ENCODE data around the gene PARN.
A peak's percentile ranks its signal among the peaks of the same experiment; 100 is the strongest.
"Not testable (repeated sequence)": the region's sequence is repeated elsewhere in the genome, so short reads cannot be mapped to it uniquely, and the experiment has no call there.

PARN gene, protein sequence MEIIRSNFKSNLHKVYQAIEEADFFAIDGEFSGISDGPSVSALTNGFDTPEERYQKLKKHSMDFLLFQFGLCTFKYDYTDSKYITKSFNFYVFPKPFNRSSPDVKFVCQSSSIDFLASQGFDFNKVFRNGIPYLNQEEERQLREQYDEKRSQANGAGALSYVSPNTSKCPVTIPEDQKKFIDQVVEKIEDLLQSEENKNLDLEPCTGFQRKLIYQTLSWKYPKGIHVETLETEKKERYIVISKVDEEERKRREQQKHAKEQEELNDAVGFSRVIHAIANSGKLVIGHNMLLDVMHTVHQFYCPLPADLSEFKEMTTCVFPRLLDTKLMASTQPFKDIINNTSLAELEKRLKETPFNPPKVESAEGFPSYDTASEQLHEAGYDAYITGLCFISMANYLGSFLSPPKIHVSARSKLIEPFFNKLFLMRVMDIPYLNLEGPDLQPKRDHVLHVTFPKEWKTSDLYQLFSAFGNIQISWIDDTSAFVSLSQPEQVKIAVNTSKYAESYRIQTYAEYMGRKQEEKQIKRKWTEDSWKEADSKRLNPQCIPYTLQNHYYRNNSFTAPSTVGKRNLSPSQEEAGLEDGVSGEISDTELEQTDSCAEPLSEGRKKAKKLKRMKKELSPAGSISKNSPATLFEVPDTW

DNA sequence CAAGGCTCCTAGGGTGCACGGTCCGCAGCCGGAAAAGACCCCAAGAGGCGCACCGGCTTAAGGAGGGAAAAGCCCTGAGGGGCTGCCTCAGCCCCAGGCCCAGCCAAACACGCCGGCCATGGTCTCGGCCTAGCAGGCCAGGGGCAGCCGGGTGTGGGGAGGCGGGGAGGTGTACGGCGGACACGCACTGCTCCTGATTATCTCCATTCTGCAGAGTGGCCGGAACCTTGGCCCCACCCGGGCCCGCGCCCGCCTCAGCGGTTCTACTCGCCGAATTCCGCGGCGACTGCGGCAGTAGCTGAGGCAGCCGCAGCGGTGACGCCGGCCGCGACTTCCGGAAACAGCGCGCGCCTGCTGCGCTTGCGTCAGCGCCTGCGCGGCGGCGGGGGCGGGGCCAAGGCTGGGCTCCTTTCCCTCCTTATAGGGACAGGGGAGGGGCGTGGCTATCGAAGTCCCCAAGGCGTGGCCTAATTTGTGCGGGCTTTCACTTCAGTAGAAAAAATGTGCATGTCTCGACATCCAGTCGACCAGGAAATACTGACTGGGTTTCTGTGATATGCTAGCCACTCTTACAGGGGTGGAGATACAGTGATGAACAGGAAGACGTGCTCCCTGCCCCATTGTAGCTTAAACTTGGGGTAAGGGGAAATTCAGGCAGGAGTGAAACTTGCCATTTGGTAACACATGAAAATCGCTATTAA is at the start of gene PARN:
PARN (minus strand) TSS at position 342 of the 701 bp plus-strand sequence; CDS start at position 207, 135 bp downstream.
- DNase-seq = peak; percentile 97

DNA sequence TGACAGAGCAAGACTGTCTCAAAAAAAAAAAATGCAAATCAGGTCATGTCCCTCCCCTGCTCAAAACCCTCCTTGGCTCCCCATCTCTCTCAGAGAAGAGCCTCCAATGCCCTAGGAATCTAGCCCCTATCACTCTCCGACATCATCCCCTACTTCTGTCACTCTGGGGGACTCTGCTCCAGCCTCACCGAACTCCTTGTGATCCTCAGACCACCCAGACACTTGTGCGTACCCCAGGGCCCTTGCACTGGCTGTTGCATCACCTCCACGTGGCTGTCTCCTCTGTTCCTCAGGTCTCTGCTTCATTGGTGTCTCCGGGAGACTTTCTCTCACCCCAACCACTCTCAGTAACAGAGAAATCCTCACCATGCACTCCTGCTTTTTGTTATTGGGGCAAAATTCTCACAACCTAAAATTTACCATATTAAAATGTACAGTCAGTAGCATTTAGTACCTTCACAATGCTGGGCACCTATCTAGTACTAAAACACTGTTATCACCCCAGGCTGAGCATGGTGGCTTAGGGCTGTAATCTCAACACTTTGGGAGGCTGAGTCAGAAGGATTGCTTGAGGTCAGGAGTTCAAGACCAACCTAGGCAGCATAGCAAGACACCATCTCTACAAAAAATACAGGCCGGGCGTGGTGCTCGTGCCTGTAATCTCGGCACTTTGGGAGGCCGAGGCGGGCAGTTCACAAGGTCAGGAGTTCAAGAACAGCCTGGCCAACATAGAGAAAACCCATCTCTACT is 48.9 kb upstream of the PARN start:
- DNase-seq = no peak

DNA sequence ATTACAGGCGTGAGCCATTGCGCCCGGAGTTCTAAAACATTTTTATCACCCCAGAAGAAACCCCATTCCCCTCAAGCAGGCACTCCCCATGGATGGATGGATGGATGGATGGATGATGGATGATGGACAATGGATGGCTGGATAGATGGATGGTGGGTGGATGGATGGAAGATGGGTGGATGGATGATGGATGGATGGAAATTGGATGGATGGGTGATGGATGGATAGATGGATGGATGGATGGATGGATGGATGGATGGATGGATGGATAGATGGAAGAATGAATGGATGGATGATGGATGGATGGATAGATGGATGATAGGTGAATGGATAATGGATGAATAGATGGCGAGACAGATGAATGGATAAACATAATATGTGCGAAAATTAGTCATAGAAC is 47.6 kb upstream of the PARN start:
- no peak for DNase-seq

DNA sequence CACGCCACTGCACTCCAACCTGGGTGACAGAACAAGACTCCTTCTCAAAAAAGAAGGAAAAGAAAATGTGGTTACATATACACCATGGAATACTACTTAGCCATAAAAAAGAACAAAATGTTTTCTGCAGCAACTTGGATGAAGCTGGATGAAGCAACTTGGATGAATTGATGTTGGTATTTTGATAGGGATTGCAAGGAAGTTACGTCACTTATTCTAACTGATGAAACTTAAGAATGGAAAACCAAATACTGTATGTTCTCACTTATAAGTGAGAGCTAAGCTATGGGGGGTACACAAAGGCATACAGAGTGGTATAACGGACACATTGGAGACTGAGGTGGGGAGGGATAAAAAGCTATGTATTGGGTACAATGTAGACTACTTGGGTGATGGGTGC is 46.6 kb upstream of the PARN start:
- no peak for DNase-seq

DNA sequence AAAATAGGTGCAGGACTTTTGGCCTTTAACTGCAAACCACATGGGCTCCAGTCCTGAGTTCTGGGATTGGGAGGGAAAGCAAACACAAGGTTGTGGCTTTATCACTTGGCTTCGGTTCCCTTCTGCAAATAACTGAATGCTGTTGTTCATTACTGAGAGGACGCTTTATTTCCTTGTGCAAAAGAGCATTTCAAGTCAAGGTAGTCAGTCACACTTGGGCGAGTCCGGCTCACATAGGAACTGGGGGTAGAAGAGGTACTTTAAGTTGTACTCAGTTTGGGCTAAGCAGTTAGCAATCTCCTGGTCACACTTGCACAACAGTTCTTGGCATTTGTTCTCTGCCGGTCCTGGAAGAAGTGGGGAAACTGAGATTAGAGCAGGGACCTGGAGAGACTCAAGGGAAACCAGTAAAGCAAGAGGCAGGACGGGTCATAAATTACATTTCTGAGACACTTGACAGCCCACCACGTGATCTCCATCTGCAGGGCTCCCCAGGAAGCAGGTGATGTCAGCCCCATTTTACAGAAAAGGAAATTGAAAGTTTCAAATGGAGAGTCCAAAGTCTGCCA is 42.4 kb upstream of the PARN start:
- DNase-seq = no peak

DNA sequence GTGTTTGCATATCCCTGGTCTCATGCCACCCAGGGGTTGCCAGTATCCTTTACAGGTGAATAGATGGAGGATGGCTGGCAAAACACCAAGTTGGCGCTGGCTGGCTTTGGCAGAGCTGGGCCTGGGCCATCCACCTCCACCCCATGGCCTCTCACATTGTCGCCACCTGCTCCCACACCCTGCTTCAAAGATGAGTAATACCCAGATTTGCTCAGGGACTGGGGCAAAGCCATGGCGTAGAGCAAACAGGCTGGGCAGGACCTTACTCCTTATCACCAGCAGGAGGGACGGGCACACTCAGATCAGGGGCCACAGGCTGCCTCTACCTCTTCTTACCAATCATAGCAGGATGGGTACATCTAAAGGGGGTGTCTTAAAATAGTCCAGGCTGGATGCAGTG is 39.7 kb upstream of the PARN start:
- DNase-seq = no peak

DNA sequence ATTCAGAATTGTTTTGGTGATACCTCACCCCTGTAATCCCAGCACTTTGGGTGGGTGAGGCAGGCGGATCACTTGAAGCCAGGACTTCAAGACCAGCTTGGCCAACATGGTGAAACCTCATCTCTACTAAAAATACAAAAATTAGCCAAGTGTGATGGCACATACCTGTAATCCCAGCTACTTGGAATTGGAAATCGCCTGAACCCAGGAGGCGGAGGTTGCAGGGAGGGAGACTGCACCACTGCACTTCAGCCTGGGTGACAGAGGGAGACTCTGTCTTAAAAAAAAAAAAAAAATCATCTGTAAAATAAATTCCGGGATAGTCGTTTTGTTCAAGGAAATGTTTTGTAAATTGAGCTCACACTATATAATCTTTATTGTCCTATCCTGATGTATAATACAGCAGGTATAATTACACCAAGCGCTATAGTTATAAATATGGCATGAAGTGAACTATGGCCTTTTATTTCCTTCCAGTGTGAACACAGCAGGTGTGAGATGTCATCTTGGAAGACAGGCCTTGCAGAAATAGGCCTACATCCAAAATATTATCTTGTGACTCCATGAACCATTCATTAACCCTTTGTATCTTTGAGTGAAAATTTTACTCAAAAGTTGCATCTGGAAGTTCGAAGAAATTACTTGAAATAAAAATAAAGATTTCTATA is 38.6 kb upstream of the PARN start:
- DNase-seq = no peak

DNA sequence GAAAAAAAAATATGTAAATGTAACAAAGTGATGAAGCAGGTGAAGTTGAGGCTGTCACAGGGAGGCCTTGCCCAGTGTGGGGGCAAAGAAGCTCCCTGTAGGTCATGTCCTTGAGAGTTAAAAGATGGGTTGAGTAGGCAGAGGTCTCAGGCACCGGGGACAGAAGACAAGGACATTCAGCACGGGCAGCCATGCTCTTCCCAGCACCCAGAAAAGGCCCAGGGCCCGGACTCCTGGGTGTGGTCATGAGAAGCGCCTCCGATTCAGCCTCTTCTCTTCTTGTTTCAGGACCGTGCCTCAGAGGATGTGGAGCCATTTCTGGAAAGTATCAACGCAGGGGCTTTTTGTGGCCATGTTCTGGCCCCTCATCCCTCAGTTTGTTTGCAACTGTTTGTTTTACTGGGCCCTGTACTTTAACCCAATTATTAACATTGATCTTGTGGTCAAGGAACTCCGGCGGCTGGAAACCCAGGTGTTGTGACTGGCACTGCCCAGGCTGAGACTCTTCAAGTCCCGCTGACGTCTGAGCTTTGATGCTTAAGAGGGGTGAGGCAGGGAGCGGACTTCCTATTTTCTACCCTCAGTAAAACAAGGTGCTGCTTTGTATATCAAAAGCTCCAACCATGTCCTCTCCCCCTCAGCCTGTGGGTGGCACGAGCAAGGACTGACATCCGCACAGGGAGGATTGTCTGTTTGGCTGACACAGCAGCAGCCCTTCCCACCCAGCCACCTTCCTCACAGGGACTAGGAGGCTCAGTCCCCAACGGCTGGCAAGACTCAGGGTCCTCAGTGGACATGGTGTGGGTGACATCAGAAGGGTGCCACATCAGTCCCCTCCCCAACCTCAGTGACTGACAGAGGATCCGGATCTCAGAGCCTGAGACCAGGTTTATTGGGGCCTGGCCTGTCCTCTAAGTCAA is 37.5 kb upstream of the PARN start:
- DNase-seq = no peak

DNA sequence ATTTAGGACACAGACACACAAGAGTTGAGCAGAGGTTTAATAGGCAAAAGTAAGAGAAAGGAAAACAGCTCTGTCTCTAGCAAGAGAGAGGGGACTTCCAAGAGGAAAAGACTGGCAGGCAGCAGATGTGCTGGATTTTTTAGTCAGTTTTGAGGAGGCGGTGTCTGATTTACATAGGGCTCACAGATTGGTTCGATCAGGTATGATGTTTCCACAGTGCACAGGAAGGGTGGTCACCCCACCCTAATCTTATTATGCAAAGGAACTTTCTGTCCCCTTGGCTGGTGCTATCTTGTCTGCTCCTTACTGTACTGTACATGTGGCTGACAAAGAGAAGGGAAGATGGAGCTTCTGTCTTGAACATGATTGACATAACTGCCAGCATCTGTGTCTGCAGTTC is 28.0 kb upstream of the PARN start:
- DNase-seq = no peak

DNA sequence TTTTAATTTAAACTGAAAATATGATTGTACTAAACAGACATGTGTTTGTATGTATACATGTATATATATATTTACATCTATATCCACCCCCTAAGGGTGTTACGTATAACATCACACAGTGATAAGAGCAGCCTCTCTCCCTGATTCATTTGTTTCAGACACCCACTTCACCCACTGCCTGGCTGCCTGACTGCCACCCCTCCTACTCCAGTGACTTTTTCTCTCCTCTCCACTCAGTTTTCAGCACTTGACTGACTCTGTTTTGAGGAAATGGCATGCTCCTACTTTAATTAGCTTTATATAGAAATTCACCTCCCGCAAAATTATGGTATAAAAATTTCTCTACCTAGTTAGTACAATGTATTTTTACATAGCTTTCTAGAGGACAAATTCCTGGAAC is 22.7 kb upstream of the PARN start:
- DNase-seq = no peak

DNA sequence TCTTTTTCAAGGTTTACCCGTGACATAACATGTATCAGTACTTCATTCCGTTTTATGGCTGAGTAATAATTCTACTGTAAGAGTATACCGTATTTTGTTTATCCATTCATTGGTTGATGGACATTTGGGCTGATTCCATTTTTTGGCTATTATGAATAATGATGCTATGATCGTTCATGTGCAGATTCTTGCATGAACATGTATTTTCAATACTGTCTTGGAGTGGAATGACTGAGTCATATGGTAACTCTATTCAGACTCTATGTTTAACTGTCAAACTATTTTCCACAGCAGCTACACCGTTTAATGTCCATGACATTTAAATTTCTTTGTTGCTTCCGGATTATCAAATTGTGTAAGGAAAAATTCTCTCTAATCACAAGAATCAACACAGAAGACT is 20.6 kb upstream of the PARN start:
- no peak for DNase-seq

DNA sequence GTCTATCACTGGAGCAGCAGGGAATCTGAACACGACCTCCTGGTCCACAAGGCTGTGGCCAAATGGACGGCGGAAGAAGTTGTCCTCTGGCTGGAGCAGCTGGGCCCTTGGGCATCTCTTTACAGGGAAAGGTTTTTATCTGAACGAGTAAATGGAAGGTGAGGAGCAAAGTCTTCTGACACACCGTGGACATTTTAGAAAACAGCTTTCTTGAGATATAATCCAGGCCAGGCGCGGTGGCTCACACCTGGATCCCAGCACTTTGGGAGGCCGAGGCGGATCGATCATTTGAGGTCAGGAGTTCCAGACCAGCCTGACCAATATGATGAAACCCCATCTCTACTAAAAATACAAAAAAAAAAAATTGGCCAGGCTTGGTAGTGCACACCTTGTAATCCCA is 19.8 kb upstream of the PARN start:
- no peak for DNase-seq

DNA sequence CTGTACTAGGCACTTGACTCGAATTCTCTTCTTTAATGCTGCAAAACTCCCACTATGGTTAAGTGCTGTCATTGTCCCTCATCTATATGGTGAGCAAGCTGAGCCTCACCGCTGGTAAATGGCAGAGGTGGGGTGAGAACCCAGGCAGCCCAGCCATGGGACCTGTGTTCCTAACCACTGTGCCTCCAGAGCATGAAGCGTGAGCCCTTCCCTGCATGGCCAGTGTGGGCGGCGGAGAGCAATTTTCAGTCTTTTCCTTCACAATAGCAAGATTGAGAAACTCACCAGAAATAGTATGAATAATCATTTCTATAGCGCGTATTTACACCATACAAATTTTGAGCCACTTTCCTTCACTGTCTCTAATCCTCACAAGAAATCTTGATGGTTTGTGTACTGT is 11.9 kb upstream of the PARN start:
- no peak for DNase-seq

DNA sequence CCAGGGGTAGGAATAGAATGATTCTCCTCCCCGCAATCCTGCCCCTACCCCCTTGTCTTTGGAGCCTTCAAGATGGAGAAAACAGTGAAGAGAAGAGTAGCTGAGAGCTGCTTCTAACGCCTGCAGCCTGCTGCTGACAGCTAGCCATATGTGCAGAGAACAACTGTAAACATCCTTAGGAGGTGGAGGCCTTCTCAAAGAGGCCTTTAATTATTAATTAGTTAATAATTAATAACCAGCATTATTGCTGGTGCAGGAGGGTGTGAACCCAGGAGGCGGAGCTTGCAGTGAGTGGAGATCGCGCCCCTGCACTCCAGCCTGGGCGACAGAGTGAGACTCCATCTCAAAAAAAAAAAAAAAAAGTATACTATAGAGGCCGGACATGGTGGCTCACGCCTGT is 11.1 kb upstream of the PARN start:
- no peak for DNase-seq

DNA sequence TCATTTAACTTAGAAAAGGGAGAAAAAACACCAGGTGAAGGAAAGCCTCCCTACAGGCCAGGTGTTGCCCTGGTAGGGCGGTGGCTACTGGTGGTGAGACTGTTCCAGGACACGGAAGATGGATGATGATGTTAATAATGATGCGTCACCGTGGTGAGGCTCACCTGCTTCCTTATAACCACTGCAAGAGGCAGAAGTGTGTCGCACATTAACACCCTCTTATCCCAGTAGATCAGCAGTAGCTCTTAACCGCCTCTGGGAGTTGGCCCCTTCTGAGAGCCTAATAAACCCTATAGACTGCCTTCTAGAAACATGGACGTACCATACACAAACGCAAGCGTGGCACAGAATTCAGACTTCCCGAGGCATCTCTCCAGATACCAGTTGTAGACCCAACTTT is 10.5 kb upstream of the PARN start:
- no peak for DNase-seq

DNA sequence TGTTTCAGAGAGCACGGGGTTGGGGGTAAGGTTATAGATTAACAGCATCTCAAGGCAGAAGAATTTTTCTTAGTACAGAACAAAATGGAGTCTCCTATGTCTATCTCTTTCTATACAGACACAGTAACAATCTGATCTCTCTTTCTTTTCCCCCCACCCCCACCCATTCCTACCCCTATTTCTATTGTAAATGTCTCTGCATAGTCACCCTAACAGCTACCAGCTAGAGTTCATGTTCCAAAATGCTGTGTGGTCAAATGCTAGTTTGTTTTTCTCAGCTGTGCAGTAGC is 6.8 kb upstream of the PARN start:
- not testable (repeated sequence) for DNase-seq

DNA sequence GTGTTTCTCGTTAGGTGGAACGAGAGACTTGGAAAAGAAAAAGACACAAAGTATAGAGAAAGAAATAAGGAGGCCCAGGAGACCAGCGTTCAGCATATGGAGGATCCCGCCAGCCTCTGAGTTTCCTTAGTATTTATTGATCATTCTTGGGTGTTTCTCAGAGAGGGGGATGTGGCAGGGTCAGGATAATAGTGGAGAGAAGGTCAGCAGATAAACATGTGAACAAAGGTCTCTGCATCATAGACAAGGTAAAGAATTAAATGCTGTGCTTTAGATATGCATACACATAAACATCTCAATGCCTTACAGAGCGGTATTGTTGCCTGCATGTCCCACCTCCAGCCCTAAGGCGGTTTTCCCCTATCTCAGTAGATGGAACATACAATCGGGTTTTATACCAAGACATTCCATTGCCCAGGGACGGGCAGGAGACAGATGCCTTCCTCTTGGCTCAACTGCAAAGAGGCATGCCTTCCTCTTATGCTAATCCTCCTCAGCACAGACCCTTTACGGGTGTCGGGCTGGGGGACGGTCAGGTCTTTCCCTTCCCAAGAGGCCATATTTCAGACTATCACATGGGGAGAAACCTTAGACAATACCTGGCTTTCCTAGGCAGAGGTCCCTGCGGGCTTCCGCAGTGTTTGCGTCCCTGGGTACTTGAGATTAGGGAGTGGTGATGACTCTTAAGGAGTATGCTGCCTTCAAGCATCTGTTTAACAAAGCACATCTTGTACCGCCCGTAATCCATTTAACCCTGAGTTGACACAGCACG is 6.3 kb upstream of the PARN start:
- DNase-seq = not testable (repeated sequence)

DNA sequence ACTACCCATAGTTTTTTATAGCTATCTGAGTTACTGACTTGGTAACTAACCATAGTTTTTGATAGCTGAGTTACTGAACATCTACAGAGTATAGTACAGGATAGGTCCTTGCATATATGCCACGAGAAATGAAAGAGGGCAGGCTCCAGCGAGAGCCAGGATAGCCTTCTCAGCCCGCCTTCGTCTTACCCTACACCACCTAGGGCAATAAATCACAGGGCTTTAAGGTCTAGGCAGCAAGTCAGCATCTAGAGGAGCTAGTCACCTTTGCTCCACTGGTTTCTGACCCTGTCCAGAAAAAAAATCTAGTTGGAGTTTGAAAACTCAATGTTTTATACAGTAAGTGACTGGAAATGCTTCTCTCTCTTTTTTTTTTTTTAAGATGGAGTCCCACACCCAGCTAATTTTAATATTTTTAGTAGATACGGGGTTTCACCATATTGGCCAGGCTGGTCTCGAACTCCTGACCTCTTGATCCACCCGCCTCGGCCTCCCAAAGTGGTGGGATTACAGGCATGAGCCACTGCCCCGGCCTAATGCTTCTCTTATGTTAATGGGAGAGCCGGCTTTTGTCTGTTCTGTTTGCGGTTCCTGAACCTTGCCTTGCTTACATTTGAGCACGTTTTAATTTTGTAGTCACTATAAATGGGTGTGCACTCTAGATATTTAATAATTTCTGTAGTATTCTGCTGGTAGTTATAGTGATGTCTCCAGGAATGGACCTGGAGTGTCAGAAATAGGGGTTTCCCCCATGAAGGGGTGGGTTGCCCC is 5.5 kb upstream of the PARN start:
- no peak for DNase-seq

DNA sequence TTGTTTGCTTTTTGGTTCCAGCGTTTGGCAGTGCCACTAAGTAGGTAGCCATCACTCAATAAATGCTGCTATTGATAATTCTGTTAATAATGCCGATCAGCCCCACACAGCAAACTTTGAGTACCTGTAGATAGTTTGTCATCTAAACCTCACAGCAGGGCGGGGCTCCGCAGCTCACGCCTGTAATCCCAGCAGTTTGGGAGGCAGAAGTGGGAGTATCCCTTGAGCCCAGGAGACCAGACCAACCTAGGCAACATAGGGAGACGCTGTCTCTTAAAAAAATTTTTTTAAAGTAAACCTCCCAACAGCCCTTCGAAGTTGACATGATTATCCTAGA is 4.3 kb upstream of the PARN start:
- no peak for DNase-seq

Measured in femur (tissue), 1 donor.